Heart left ventricle (tissue), 13 donors: Measurements from ENCODE around the gene TRIM68.

Experiments
- CTCF ChIP-seq, 12 donors: fragments of 200-600 bp; sonication (generic) in 4 of 12; IDR thresholded peaks; one replicate each; pipeline versions ENCODE4 v1.5.0 to v1.8.0; 2018 to 2022; ENCODE audit warnings: antibody characterized with exemption in 12 of 12, mild to moderate bottlenecking in 5 of 12
- POLR2A ChIP-seq, 2 donors: fragments of 450-650 bp; IDR thresholded peaks; one replicate each; pipeline ENCODE4 v1.6.1; 2017; ENCODE audit warnings: antibody characterized with exemption in 2 of 2, mild to moderate bottlenecking in 2 of 2, moderate library complexity in 2 of 2
- donor health status: ischemic (EF 13 %, LVEDD 7.1; RV severe dilation, severe dysfunction).
- donor health status: DM: no; HTN: yes; CAD: no.
- donor health status: DM: no; HTN: no; CAD: no.
- donor health status: ischemic (EF 25% LVEDD 6.9; RV normal size, moderate dysfunction).
- donor health status: ischemic (EF 25% LVEDD 5.7; RV mildly dilated, moderate dysfunction).
- donor health status: ischemic (EF 35%, LVEDD 5.7; RV mildly dilated, moderate dysfunction).
- donor health status: nonischemic (EF 11% LVEDD 7.7; RV severe dilation, severe dysfunction).
- donor health status: DM: yes; HTN: yes; CAD: no.
- donor health status: PGD.
- donor health status: ischemic (EF 29% LVEDD 5.4; RV normal size, mild dysfunction).
- donor health status: nonischemic (EF 23%, LVEDD 6.1; RV moderate dilation, normal function).

DNA sequence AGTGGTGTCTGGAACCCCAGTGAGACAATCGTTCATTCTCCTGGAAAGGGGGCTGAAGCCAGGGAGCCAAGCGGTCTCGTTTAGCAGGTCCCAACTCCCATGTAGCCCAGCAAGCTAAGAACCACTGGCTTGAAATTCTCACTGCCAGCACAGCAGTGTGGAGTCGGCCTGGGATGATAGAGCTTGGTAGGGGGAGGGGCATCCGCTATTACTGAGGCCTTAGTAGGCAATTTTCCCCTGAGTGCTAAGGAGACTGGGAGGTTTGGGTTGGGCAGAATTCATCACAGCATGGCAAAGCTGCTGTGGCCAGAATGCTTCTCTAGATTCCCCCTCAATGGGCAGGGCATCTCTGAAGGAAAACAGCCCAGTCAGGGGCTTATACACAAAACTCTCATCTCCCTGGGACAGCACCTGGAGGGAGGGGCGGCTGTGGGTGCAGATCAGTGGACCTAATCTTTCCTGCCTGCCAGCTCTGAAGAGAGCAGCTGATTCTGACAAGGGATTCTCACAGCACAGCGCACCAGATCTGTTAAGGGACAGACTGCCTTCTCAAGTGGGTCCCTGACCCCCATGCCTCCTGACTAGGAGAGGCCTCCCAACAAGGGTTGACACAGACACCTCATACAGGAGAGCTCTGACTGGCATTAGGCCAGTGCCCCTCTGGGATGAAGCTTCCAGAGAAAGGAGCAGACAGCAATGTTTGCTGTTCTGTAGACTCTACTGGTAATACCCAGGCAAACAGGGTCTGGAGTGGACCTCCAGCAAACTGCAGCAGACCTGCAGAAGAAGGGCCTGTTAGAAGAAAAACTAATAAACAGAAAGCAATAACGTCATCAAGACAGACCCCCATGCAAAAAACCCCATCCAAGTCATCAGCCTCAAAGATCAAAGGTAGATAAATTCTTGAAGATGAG lies 48.2 kb downstream of the TRIM68 start:
- no peak for TF ChIP-seq CTCF (IDR thresholded peaks at IDR 0.05)
- TF ChIP-seq POLR2A (IDR thresholded peaks at IDR 0.05) = no peak
